ENCODE measurements around the gene RBMY1B. TPM values are rescaled to one million over a fixed set of nuclear protein-coding genes. Genes with fewer than 3 reads are reported as not detected.
"Not testable (repeated sequence)": the region's sequence is repeated elsewhere in the genome, so short reads cannot be mapped to it uniquely, and the experiment has no call there.

The RBMY1B gene
- polyA plus RNA-seq, result not detected

DNA sequence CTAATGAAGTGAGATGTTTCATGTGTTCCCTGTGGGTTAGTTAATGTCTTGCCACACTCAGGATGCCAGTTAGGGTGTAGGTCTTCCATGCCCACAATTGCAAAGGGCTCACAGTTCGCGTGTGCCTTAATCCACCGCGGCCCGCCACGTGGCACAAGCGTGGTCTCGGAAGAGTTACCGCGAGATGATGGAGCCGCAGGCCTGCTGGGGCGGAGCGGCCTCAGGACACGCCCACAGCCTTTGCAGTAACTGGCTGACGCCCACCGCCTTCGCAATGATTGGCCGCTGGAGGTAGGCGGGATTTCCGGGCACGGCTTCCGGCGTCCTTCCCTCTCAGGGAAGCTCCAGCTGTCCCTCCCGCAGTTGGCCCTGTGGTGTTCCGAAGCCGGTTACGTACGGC is at the start of gene RBMY1B:
TSS of gene RBMY1B (plus strand) at position 301 of the 400 bp plus-strand sequence. CDS start 2,013 bp downstream, outside the sequence.
- not testable (repeated sequence) for H3K4me1 Mint-ChIP-seq, H3K27me3 Mint-ChIP-seq, H3K36me3 Mint-ChIP-seq, H3K27ac Mint-ChIP-seq, H3K4me3 Mint-ChIP-seq, H3K9me3 Mint-ChIP-seq

DNA sequence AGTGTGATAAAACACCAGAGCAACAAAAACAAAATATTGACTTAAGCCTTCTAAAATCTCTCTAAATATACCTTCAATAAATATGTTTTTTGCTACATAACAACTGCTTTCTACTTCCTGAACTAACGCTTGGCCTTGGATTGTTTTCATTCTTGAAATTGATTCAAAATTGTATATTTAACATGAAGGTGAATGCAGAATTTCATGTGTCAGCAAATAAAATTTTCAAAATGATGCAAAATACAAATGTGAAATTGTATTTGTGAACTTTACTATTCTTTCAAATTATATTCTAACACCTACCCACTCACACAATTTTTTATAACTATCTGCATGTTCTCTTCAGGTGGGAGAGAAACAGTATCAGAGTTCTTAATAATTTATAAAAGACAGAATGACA is 48.2 kb upstream of the RBMY1B start:
- H3K27me3 Mint-ChIP-seq, H3K9me3 Mint-ChIP-seq, H3K4me1 Mint-ChIP-seq, H3K36me3 Mint-ChIP-seq, H3K27ac Mint-ChIP-seq, H3K4me3 Mint-ChIP-seq: not testable (repeated sequence)

DNA sequence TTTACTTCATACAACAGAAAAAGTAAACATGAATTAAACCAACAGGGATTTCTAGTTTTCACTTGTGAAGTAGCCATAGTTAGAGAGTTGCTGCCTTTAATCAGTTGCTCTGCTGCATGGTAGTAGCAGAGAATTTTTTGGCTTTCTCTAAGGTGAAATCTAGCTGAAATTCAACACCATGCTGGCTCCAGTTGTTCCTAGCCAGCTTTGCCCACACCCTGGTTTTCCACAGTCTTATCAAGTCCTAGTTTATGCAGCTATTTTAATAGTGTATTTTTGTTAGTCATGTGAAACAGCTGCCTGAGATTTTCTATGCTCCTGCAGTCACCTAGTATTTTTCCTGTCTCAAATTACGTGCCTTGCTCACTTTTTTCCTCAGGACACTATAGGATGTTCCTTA is 28.2 kb upstream of the RBMY1B start:
- Mint-ChIP-seq H3K27me3 (no peaks in the 10 kb centered on the region), H3K36me3 (no peaks in the 10 kb centered on the region), H3K4me1 (no peaks in the 10 kb centered on the region), H3K4me3 (no peak overlapping the region), H3K27ac (no peak overlapping the region), H3K9me3 (no peaks in the 10 kb centered on the region)

DNA sequence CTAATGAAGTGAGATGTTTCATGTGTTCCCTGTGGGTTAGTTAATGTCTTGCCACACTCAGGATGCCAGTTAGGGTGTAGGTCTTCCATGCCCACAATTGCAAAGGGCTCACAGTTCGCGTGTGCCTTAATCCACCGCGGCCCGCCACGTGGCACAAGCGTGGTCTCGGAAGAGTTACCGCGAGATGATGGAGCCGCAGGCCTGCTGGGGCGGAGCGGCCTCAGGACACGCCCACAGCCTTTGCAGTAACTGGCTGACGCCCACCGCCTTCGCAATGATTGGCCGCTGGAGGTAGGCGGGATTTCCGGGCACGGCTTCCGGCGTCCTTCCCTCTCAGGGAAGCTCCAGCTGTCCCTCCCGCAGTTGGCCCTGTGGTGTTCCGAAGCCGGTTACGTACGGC is 23.4 kb downstream of the RBMY1B start, which contains the start of gene RBMY1A1:
TSS of gene RBMY1A1 (plus strand) at position 301 of the 400 bp plus-strand sequence. CDS start 2,013 bp downstream, outside the sequence.
- H3K27ac Mint-ChIP-seq, H3K4me1 Mint-ChIP-seq, H3K36me3 Mint-ChIP-seq, H3K9me3 Mint-ChIP-seq, H3K27me3 Mint-ChIP-seq, H3K4me3 Mint-ChIP-seq: not testable (repeated sequence)

DNA sequence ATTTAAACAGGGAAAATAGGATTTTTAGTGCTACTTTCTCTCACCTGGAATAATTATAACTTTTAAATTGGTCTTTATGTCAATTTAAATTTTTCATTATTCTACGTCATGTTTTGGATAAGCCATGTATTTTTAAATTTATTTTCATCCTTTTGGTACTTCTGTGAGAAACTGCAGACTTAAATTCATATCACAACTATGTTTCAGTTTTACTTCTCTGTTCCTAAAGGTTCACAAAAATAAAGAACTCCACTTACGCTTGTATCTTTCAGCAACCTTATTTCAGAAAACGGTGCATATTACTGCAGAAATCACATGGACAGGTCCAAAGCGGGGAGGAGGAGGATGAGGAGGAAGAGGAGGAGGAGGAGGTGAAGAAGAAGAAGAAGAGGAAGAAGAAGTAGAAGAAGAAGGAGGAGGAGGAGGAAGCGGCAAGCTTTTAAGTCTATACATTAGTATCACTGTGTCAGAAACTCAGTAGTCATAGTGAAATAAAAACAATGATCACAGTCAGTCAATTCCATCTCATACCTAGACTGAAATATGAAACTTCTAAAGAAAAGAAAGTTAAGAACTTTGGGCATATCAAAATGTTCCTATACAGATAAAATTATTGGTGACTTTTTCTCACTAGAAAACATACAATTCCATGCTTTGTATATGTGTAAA is 48.3 kb downstream of the RBMY1B start:
- not testable (repeated sequence) for H3K27me3 Mint-ChIP-seq, H3K9me3 Mint-ChIP-seq, H3K4me3 Mint-ChIP-seq, H3K36me3 Mint-ChIP-seq, H3K27ac Mint-ChIP-seq, H3K4me1 Mint-ChIP-seq

Other genes with a start within 250 kb of the RBMY1B start
- not detected for gene RBMY1A1, start 23.5 kb downstream of the RBMY1B start, polyA plus RNA-seq

Measured in IgD-negative memory B cell (primary cell).